Tibial nerve (tissue), 3 donors: ENCODE results near the gene GNAQ.

ENCODE experiments used
- POLR2A ChIP-seq, 2 donors: fragments of 450-650 bp; IDR thresholded peaks; one replicate each; pipeline ENCODE4 v1.6.1; 2017; ENCODE audit warnings: antibody characterized with exemption in 2 of 2, mild to moderate bottlenecking in 2 of 2, moderate library complexity in 2 of 2
- TF ChIP-seq, protein P1 (sequence below), 5 experiments: fragments of 200-600 bp in 3 of 5; fragments of 450-650 bp in 2 of 5; sonication (generic) in 3 of 5; IDR thresholded peaks; one replicate each; pipeline ENCODE4 v1.5.1; 2016 to 2019; ENCODE audit warnings: antibody characterized with exemption in 5 of 5, mild to moderate bottlenecking in 3 of 5, moderate library complexity in 2 of 5

- TF ChIP-seq, protein P1, sequence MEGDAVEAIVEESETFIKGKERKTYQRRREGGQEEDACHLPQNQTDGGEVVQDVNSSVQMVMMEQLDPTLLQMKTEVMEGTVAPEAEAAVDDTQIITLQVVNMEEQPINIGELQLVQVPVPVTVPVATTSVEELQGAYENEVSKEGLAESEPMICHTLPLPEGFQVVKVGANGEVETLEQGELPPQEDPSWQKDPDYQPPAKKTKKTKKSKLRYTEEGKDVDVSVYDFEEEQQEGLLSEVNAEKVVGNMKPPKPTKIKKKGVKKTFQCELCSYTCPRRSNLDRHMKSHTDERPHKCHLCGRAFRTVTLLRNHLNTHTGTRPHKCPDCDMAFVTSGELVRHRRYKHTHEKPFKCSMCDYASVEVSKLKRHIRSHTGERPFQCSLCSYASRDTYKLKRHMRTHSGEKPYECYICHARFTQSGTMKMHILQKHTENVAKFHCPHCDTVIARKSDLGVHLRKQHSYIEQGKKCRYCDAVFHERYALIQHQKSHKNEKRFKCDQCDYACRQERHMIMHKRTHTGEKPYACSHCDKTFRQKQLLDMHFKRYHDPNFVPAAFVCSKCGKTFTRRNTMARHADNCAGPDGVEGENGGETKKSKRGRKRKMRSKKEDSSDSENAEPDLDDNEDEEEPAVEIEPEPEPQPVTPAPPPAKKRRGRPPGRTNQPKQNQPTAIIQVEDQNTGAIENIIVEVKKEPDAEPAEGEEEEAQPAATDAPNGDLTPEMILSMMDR (IDR thresholded peaks at IDR 0.05) = no peak
- no peak for TF ChIP-seq POLR2A (IDR thresholded peaks at IDR 0.05)
These were observed 213.9 kb downstream of the GNAQ start for GRCh38 chr9:77817590-77818311.
